ENCODE results near the gene OBSCN.

The OBSCN gene

GRCh38 chr1:228286505-228287417 is 78.9 kb downstream of the OBSCN start:
- no peaks in the 10 kb centered on the region for H3K36me3 ChIP-seq (ENCODE audit: control insufficient read depth, insufficient read depth, low read length)
- no peaks in the 10 kb centered on the region for H3K27me3 ChIP-seq (ENCODE audit: control insufficient read depth, insufficient read depth, low read length)
- H3K27ac ChIP-seq (ENCODE audit: low read depth, low read length): no peak overlapping the region
- H3K4me1 ChIP-seq (ENCODE audit: control insufficient read depth, insufficient read depth, low read length): no peaks in the 10 kb centered on the region
- H3K4me3 ChIP-seq (ENCODE audit: low read length): no peak overlapping the region
- H3K9ac ChIP-seq (ENCODE audit: low read length): no peak overlapping the region

DNA sequence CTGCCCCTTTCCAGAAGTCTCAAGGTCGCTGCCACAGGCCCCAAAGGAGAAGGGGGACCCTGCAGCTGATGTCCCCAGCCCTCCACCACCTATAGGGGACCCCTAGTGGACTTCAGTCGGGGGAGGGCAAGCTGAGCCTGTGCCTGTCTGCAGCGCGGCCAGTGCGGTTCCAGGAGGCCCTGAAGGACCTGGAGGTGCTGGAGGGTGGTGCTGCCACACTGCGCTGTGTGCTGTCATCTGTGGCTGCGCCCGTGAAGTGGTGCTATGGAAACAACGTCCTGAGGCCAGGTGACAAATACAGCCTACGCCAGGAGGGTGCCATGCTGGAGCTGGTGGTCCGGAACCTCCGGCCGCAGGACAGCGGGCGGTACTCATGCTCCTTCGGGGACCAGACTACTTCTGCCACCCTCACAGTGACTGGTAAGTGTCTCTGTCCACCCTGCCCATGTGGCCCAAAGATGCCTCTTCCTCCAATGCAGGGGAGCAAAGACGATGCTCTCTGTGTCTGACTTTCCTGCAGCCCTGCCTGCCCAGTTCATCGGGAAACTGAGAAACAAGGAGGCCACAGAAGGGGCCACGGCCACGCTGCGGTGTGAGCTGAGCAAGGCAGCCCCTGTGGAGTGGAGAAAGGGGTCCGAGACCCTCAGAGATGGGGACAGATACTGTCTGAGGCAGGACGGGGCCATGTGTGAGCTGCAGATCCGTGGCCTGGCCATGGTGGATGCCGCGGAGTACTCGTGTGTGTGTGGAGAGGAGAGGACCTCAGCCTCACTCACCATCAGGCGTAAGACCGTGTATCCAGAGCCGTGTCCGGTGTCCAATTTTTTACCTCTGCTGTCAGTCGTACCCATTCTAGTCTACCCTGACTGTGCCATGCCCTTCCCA is 79.9 kb downstream of the OBSCN start:
- no peaks in the 10 kb centered on the region for H3K4me1 ChIP-seq (ENCODE audit: control insufficient read depth, insufficient read depth, low read length)
- H3K4me3 ChIP-seq (ENCODE audit: low read length): no peak overlapping the region
- H3K27me3 ChIP-seq (ENCODE audit: control insufficient read depth, insufficient read depth, low read length): no peaks in the 10 kb centered on the region
- H3K9ac ChIP-seq (ENCODE audit: low read length): no peak overlapping the region
- no peak overlapping the region for H3K27ac ChIP-seq (ENCODE audit: low read depth, low read length)
- no peaks in the 10 kb centered on the region for H3K36me3 ChIP-seq (ENCODE audit: control insufficient read depth, insufficient read depth, low read length)

GRCh38 chr1:228288536-228289238 is 80.8 kb downstream of the OBSCN start:
- Histone ChIP-seq H3K27ac (ENCODE audit: low read depth, low read length) (no peak overlapping the region), H3K36me3 (ENCODE audit: control insufficient read depth, insufficient read depth, low read length) (no peaks in the 10 kb centered on the region), H3K4me1 (ENCODE audit: control insufficient read depth, insufficient read depth, low read length) (no peaks in the 10 kb centered on the region), H3K27me3 (ENCODE audit: control insufficient read depth, insufficient read depth, low read length) (no peaks in the 10 kb centered on the region), H3K9ac (ENCODE audit: low read length) (no peak overlapping the region), H3K4me3 (ENCODE audit: low read length) (no peak overlapping the region)

GRCh38 chr1:228289239-228289849 is 81.5 kb downstream of the OBSCN start:
- Histone ChIP-seq H3K9ac (ENCODE audit: low read length) (no peak overlapping the region), H3K4me3 (ENCODE audit: low read length) (no peak overlapping the region), H3K27me3 (ENCODE audit: control insufficient read depth, insufficient read depth, low read length) (no peaks in the 10 kb centered on the region), H3K27ac (ENCODE audit: low read depth, low read length) (no peak overlapping the region), H3K36me3 (ENCODE audit: control insufficient read depth, insufficient read depth, low read length) (peaks cover 3% of the 10 kb centered on the region), H3K4me1 (ENCODE audit: control insufficient read depth, insufficient read depth, low read length) (no peaks in the 10 kb centered on the region)

GRCh38 chr1:228289996-228290881 is 82.4 kb downstream of the OBSCN start:
- H3K9ac ChIP-seq (ENCODE audit: low read length): no peak overlapping the region
- no peaks in the 10 kb centered on the region for H3K27me3 ChIP-seq (ENCODE audit: control insufficient read depth, insufficient read depth, low read length)
- H3K4me3 ChIP-seq (ENCODE audit: low read length): no peak overlapping the region
- H3K36me3 ChIP-seq (ENCODE audit: control insufficient read depth, insufficient read depth, low read length): peaks cover 3% of the 10 kb centered on the region
- H3K4me1 ChIP-seq (ENCODE audit: control insufficient read depth, insufficient read depth, low read length): no peaks in the 10 kb centered on the region
- no peak overlapping the region for H3K27ac ChIP-seq (ENCODE audit: low read depth, low read length)

DNA sequence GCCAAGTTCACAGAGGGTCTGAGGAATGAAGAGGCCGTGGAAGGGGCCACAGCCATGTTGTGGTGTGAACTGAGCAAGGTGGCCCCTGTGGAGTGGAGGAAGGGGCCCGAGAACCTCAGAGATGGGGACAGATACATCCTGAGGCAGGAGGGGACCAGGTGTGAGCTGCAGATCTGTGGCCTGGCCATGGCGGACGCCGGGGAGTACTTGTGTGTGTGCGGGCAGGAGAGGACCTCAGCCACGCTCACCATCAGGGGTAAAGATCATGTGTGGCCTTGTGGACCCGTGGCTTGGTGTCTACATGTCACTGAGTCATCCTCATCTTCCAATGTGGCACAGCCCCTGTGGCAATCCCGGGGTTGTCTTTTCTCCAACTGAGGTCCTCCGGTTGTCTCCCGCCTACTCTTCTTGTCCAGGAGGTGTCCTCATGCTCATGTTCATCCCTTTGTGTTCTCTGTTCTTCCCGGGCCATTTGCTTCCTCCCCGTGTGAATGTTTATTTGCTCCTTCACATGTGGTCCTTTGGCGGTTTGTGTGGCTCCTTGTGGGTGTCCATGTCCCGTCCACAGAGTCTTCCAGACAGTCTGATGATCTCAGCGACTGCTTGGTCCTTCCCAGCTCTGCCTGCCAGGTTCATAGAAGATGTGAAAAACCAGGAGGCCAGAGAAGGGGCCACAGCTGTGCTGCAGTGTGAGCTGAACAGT is 84.2 kb downstream of the OBSCN start:
- no peak overlapping the region for H3K4me3 ChIP-seq (ENCODE audit: low read length)
- H3K27me3 ChIP-seq (ENCODE audit: control insufficient read depth, insufficient read depth, low read length): no peaks in the 10 kb centered on the region
- H3K4me1 ChIP-seq (ENCODE audit: control insufficient read depth, insufficient read depth, low read length): no peaks in the 10 kb centered on the region
- no peak overlapping the region for H3K9ac ChIP-seq (ENCODE audit: low read length)
- no peak overlapping the region for H3K27ac ChIP-seq (ENCODE audit: low read depth, low read length)
- H3K36me3 ChIP-seq (ENCODE audit: control insufficient read depth, insufficient read depth, low read length): peaks cover 3% of the 10 kb centered on the region

- Histone ChIP-seq H3K4me3 (ENCODE audit: low read length) (no peak overlapping the region), H3K36me3 (ENCODE audit: control insufficient read depth, insufficient read depth, low read length) (peaks cover 3% of the 10 kb centered on the region), H3K27me3 (ENCODE audit: control insufficient read depth, insufficient read depth, low read length) (no peaks in the 10 kb centered on the region), H3K4me1 (ENCODE audit: control insufficient read depth, insufficient read depth, low read length) (no peaks in the 10 kb centered on the region), H3K9ac (ENCODE audit: low read length) (no peak overlapping the region), H3K27ac (ENCODE audit: low read depth, low read length) (no peak overlapping the region)
Measured at GRCh38 chr1:228292609-228292911, 84.7 kb downstream of the OBSCN start.

DNA sequence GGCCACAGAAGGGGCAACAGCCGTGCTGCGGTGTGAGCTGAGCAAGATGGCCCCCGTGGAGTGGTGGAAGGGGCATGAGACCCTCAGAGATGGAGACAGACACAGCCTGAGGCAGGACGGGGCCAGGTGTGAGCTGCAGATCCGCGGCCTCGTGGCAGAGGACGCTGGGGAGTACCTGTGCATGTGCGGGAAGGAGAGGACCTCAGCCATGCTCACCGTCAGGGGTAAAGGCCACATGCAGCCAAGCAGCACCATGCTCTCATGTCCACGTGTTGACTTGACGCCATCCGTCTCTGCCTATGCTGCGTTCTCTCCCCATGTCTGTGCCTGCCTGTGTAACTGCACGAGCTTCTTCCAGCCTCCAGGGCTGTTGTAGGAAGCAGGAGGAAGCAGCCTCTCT is 85.5 kb downstream of the OBSCN start:
- Histone ChIP-seq H3K27ac (ENCODE audit: low read depth, low read length) (no peak overlapping the region), H3K9ac (ENCODE audit: low read length) (no peak overlapping the region), H3K36me3 (ENCODE audit: control insufficient read depth, insufficient read depth, low read length) (peaks cover 3% of the 10 kb centered on the region), H3K27me3 (ENCODE audit: control insufficient read depth, insufficient read depth, low read length) (no peaks in the 10 kb centered on the region), H3K4me3 (ENCODE audit: low read length) (no peak overlapping the region), H3K4me1 (ENCODE audit: control insufficient read depth, insufficient read depth, low read length) (no peaks in the 10 kb centered on the region)

GRCh38 chr1:228293816-228294500 is 86.1 kb downstream of the OBSCN start:
- H3K9ac ChIP-seq (ENCODE audit: low read length): no peak overlapping the region
- H3K27ac ChIP-seq (ENCODE audit: low read depth, low read length): no peak overlapping the region
- H3K27me3 ChIP-seq (ENCODE audit: control insufficient read depth, insufficient read depth, low read length): no peaks in the 10 kb centered on the region
- H3K36me3 ChIP-seq (ENCODE audit: control insufficient read depth, insufficient read depth, low read length): peaks cover 3% of the 10 kb centered on the region
- H3K4me1 ChIP-seq (ENCODE audit: control insufficient read depth, insufficient read depth, low read length): no peaks in the 10 kb centered on the region
- no peak overlapping the region for H3K4me3 ChIP-seq (ENCODE audit: low read length)

- Histone ChIP-seq H3K9ac (ENCODE audit: low read length) (no peak overlapping the region), H3K4me3 (ENCODE audit: low read length) (no peak overlapping the region), H3K36me3 (ENCODE audit: control insufficient read depth, insufficient read depth, low read length) (peaks cover 3% of the 10 kb centered on the region), H3K27me3 (ENCODE audit: control insufficient read depth, insufficient read depth, low read length) (no peaks in the 10 kb centered on the region), H3K4me1 (ENCODE audit: control insufficient read depth, insufficient read depth, low read length) (no peaks in the 10 kb centered on the region), H3K27ac (ENCODE audit: low read depth, low read length) (no peak overlapping the region)
Measured at GRCh38 chr1:228294717-228295116, 86.9 kb downstream of the OBSCN start.

All from rectal smooth muscle tissue (tissue), 1 donor.